GM21367 (cell line): ENCODE measurements around the gene LYPLA2.
"Not testable (repeated sequence)": the region's sequence is repeated elsewhere in the genome, so short reads cannot be mapped to it uniquely, and the experiment has no call there.

Experiments
- ATAC-seq: cut with Tn5 transposase; IDR thresholded peaks from one replicate; pipeline ENCODE4 v1.9.1; 2021; ENCODE audit not compliant: unreplicated experiment

The LYPLA2 gene

DNA sequence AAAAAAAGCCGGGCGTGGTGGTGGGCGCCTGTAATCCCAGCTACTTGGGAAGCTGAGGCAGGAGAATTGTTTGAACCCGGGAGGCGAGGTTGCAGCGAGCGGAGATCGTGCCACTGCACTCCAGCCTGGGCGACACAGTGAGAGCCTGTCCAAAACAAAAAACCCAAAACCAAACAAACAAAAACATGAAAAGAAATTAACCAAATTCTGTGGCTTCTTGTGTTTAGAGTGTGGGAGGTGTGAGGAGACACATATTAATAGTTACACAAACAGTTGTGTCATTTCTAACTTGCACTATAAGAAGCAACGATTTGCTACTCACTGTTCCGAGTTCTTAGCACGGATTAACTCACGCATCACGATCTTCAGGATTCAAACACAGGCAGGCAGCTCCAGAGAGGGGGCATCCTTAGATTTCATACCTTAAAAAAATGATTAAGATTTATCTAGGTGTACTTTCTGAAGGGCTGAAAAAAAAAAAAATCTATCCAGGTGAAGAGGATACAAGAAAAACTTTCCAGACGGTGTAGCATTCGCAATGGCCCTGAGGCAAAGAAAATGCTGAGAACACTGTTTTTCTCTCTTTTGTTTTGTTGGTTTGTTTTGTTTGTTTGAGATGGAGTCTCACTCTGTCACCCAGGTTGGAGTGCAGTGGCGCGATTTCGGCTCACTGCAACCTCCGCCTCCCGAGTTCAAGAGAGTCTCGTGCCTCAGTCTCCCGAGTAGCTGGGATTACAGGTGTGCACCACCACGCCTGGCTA, 35.0 kb downstream of the LYPLA2 start:
- no peak for ATAC-seq

DNA sequence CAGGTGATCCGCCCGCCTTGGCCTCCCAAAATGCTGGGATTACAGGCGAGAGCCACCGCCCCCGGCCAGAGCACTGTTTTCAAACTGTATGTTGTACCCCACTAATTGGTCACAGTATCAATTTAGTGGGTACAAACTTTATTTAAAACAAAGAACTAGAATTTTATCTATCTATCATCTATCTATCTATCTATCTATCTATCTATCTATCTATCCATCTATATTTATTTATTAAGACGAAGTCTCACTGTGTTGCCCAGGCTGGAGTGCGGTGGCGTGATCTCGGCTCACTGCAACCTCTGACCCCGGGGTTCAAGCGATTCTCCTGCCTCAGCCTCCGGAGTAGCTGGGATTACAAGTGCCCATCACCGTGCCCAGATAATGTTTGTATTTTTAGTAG, 35.6 kb downstream of the LYPLA2 start:
- not testable (repeated sequence) for ATAC-seq

GRCh38 chr1:23827717-23828116, 36.8 kb downstream of the LYPLA2 start:
- no peak for ATAC-seq

DNA sequence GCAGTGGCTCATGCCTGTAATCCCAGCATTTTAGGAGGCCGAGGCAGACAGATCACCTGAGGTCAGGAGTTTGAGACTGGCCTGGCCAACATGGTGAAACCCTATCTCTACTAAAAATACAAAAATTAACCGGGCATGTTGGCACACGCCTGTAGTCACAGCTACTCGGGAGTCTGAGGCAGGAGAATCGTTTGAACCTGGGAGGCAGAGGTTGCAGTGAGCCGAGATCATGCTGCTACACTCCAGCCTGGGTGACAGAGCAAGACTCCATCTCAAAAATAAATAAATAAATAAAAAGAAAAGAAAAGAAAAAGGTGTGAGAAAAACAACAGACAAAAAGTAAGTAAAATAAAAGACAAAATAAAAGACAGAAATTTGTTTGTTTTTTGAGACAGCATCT, 43.2 kb downstream of the LYPLA2 start:
- ATAC-seq, result not testable (repeated sequence)

DNA sequence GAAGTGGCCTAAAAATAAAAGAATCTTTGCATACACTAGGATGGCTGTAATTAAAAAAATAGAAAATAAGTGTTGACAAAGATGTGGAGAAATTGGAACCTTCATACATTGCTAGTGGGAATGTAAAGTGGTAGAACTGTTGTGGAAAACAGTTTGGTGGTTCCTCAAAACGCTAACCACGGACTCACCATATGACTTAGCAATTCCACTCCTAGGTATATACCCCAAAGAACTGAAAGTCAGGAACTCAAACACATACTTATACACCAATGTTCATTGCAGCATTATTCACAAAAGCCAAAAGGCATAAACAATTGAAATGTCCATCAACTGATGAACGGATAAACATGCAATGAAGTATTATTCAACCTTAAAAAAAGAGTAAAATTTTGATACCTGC, 45.1 kb downstream of the LYPLA2 start:
- ATAC-seq, result no peak

DNA sequence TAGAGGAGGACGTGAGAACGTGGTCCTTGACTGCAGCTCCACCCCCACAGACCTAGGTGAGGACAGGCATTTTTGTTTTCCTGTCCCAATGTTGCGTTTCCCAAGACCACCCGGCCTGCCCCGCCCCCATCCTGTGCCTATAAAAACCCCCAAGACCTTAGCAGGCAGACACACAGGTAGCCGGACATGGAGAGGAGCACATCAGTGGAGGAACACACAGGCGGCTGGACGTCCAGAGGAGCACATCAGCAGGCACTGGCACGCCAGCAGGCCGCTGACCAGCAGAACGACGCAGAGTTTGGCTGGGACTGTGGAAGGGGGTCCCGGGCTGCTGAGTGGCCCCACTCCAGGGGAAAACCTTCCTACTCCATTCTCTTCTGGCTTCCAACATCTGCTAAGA, 47.0 kb downstream of the LYPLA2 start:
- ATAC-seq, result no peak

DNA sequence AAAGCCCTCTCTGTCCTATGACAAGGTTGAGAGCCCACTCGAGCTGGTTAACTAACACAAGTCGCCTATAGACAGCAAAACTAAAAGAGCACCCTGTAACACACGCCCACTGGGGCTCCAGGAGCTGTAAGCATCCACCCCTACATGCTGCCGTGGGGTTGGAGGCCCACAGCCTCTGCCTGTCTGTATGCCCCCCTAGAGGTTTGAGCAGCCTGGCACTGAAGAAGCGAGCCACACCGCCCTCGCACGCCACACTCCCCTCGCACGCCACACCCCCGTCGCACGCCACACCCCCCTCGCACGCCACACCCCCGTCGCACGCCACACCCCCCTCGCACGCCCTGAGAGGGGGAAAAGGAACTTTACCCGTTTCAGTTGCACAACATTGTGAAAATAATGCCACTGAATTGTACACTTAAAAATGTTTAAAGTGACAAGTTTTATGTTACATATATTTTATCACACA, 47.5 kb downstream of the LYPLA2 start:
- no peak for ATAC-seq

DNA sequence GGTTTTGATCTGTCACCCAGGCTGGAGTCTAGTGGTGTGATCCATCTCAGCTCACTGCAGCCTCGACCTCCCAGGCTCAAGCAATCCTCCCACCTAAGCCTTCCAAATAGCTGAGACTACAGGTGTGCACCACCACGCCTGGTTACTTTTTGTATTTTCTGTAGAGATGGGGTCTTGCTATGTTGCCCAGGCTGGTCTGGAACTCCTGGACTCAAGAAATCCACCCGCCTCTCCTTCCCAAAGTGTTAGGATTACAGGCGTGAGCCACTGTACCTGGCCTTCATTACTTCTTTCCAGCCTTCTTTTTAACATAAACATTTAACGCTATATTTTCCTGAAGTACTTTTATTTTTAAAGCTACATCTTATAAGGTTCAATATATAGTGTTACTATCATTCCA, 52.7 kb downstream of the LYPLA2 start:
- ATAC-seq, result no peak
